ENCODE data around the gene TRPV3. TPM values are rescaled to one million over a fixed set of nuclear protein-coding genes. Genes with fewer than 3 reads are reported as not detected.

TRPV3 gene
- total RNA-seq, 3 donors from 2014 or later = 7.7 to 17.8 (median 8.6) TPM

DNA sequence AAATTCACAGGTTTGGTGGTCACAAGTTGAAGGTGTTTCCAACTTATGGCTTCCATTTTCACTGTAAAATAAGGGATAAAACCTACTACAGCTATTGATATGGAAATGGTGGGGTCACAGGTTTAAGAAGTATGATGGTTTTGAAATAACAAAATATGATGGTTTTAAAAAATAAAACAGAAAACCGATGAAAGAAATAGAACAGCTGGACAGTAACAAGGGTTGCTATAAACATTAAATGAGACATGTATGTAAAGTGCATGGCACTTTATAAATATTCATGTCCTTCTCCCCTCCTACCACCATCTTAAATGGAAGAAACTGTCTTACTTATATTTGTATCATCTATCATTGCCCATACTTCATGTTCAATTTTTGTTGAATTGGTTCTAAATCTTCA lies 50.5 kb downstream of the TRPV3 start:
- Histone ChIP-seq H3K4me3 (no peak overlapping the region), H3K9me3 (no peaks in the 10 kb centered on the region), H3K36me3 (ENCODE audit: low read depth) (no peaks in the 10 kb centered on the region), H3K4me1 (ENCODE audit: low read depth) (no peaks in the 10 kb centered on the region)
- no peak for ATAC-seq
- no peak for DNase-seq
- TF ChIP-seq, protein P1, sequence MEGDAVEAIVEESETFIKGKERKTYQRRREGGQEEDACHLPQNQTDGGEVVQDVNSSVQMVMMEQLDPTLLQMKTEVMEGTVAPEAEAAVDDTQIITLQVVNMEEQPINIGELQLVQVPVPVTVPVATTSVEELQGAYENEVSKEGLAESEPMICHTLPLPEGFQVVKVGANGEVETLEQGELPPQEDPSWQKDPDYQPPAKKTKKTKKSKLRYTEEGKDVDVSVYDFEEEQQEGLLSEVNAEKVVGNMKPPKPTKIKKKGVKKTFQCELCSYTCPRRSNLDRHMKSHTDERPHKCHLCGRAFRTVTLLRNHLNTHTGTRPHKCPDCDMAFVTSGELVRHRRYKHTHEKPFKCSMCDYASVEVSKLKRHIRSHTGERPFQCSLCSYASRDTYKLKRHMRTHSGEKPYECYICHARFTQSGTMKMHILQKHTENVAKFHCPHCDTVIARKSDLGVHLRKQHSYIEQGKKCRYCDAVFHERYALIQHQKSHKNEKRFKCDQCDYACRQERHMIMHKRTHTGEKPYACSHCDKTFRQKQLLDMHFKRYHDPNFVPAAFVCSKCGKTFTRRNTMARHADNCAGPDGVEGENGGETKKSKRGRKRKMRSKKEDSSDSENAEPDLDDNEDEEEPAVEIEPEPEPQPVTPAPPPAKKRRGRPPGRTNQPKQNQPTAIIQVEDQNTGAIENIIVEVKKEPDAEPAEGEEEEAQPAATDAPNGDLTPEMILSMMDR (IDR thresholded peaks at IDR 0.05) = no peak
- intact Hi-C loops (cut with DNase I, micrococcal nuclease) = no loop called here

DNA sequence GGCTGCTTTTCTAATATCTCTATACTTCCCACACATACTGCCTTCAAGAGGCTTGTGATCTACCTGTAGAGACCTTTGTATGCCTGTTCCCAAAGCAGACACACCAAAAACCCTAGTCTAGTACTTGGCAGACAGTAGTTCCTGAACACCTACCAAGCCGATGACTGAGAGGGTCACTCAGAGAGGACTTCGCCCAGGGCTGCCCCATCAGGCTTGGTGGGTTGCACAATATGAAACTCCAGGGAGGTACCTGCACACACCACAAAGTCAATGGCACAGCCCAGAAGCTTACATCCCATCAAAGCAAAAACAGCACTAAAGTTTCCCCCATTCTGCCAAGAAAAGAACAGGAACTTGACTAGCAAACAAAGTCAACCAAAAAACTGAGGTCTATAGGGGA lies 51.6 kb downstream of the TRPV3 start:
- H3K4me1 ChIP-seq (ENCODE audit: low read depth) = no peaks in the 10 kb centered on the region
- H3K4me3 ChIP-seq = no peak overlapping the region
- H3K9me3 ChIP-seq = no peaks in the 10 kb centered on the region
- ATAC-seq = no peak
- TF ChIP-seq, protein P1 (IDR thresholded peaks at IDR 0.05) = no peak
- intact Hi-C loops (cut with DNase I, micrococcal nuclease) = no loop called here
- H3K36me3 ChIP-seq (ENCODE audit: low read depth) = no peaks in the 10 kb centered on the region
- DNase-seq = no peak

DNA sequence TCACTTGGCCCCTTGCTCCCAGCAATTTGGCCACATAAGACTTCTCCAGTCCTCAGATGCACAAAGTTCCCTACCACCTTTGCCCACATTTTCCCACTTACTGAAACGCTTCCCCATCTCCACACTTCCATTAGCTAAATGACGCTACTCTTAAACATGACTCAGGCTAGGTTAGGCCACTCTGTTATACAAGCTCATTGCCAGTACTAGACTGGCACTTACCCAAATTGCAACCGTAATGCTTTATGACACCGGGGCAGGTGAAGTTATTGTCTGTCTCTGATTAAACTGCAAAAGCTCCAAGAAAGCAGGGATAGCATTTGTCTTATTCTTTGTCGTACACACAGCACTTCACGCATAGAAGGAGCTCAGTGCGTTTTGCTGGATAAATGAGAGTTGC lies 52.6 kb downstream of the TRPV3 start:
- intact Hi-C loops (cut with DNase I, micrococcal nuclease) = no loop called here
- ATAC-seq (peak; percentile 81), DNase-seq (peak in 1 of 3 donors; percentile 64)
- TF ChIP-seq, protein P1 (IDR thresholded peaks at IDR 0.05) = no peak
- no peak overlapping the region for H3K4me3 ChIP-seq
- no peaks in the 10 kb centered on the region for H3K4me1 ChIP-seq (ENCODE audit: low read depth)
- peaks cover 3% of the 10 kb centered on the region for H3K9me3 ChIP-seq
- H3K36me3 ChIP-seq (ENCODE audit: low read depth) = no peaks in the 10 kb centered on the region

DNA sequence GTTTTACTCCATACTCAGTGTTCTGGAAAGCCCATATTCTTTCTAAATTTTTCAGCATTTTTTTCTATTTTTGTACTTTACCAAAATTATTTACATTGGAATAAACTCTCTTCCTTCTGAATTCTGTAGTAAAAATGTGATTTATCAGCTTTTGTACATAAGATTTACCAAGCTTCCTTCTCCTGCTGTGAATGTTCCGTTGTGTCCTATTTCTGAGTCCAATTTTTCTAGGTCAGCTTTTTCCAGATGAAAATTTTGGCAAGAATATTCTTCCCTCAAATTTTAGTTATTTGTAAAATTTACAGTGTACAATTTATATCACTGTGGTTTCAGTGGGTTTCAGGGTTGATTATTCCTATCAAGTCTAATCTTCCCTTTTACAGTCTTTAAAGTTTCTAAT lies 54.3 kb downstream of the TRPV3 start:
- no peaks in the 10 kb centered on the region for H3K36me3 ChIP-seq (ENCODE audit: low read depth)
- TF ChIP-seq, protein P1 (IDR thresholded peaks at IDR 0.05) = no peak
- H3K4me1 ChIP-seq (ENCODE audit: low read depth) = no peaks in the 10 kb centered on the region
- intact Hi-C loops (cut with DNase I, micrococcal nuclease) = no loop called here
- ATAC-seq (no peak), DNase-seq (no peak)
- H3K4me3 ChIP-seq = no peak overlapping the region
- H3K9me3 ChIP-seq = peaks cover 3% of the 10 kb centered on the region

DNA sequence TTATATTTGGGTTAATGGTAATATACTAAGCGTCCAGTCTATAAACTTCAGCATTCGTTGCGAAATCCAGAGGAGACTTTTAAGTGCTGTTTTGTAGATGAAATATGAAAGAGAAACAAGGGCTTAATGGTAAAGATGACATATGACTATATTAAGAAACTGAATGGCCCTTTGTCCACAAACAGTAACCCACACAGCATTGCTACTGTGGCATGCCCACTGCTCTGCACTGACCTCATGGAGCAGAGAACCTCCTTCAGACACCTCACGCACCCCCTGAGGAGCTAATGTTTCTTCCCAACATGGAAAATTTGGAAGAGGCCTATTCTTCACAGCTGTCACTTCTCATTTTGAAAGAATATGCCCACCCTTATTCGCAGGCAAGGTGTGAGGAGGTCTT lies 55.1 kb downstream of the TRPV3 start:
- TF ChIP-seq, protein P1 (IDR thresholded peaks at IDR 0.05) = no peak
- DNase-seq (no peak), ATAC-seq (no peak)
- no peaks in the 10 kb centered on the region for H3K36me3 ChIP-seq (ENCODE audit: low read depth)
- intact Hi-C loops (cut with DNase I, micrococcal nuclease) = no loop called here
- no peak overlapping the region for H3K4me3 ChIP-seq
- H3K9me3 ChIP-seq = peaks cover 3% of the 10 kb centered on the region
- no peaks in the 10 kb centered on the region for H3K4me1 ChIP-seq (ENCODE audit: low read depth)

DNA sequence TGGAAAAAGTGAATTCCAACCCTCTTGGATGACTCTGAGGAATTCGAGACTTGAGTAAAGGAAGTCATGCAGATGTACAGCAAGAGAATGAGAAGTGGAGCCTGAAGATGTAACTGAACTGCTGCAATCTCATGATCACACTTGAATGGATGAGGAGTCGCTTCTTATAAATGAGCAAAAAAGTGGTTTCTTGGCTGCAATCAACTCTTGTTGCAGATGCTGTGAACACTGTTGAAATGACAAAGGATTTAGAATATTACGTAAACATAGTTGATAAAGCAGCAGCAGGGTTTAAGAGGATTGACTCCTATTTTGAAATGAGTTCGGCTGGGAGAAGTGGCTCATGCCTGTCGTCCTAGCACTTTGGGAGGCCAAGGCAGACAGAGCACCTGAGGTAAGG lies 56.3 kb downstream of the TRPV3 start:
- peaks cover 3% of the 10 kb centered on the region for H3K9me3 ChIP-seq
- DNase-seq (no peak), ATAC-seq (no peak)
- H3K4me3 ChIP-seq = no peak overlapping the region
- no peaks in the 10 kb centered on the region for H3K4me1 ChIP-seq (ENCODE audit: low read depth)
- no peaks in the 10 kb centered on the region for H3K36me3 ChIP-seq (ENCODE audit: low read depth)
- intact Hi-C loops (cut with DNase I, micrococcal nuclease) = no loop called here
- TF ChIP-seq, protein P1 (IDR thresholded peaks at IDR 0.05) = no peak

All from mucosa of descending colon (tissue), 3 donors.